BLaER1 treated with 17β-estradiol and CSF1 and Interleukin-3, amounts not matched to agents 10 nM and 100 nM (cell line): ENCODE results near the gene DHRS13.
A peak's percentile ranks its signal among the peaks of the same experiment; 100 is the strongest.
"Not testable (repeated sequence)": the region's sequence is repeated elsewhere in the genome, so short reads cannot be mapped to it uniquely, and the experiment has no call there.

Source experiments
- H3K27ac ChIP-seq, 11 experiments: shearing (Covaris generic); formaldehyde crosslinking; 2 replicates each; pipeline ENCODE4 v1.8.1; 2022
- H3K27me3 ChIP-seq, 11 experiments: shearing (Covaris generic); formaldehyde crosslinking; 2 replicates each; pipeline ENCODE4 v1.8.1; 2022
- H3K36me3 ChIP-seq, 11 experiments: shearing (Covaris generic); formaldehyde crosslinking; 2 replicates each; pipeline ENCODE4 v1.8.1; 2022
- H3K4me1 ChIP-seq, 10 experiments: shearing (Covaris generic); formaldehyde crosslinking; 2 replicates each; pipeline ENCODE4 v1.8.1; 2022
- H3K4me2 ChIP-seq, 11 experiments: shearing (Covaris generic); formaldehyde crosslinking; 2 replicates each; pipeline ENCODE4 v1.8.1; 2022
- H3K4me3 ChIP-seq, 10 experiments: shearing (Covaris generic); formaldehyde crosslinking; 2 replicates each; pipeline ENCODE4 v1.8.1; 2022
- H3K9ac ChIP-seq, 11 experiments: shearing (Covaris generic); formaldehyde crosslinking; 2 replicates each; pipeline ENCODE4 v1.8.1; 2022
- H3K9me3 ChIP-seq, 11 experiments: shearing (Covaris generic); formaldehyde crosslinking; replicated peaks in 1 of 11; 2 replicates each; pipeline ENCODE4 v1.8.1; 2022
- H4K20me1 ChIP-seq, 11 experiments: shearing (Covaris generic); formaldehyde crosslinking; 2 replicates each; pipeline ENCODE4 v1.8.1; 2022
- Cebpa-rat ChIP-seq, 11 experiments: shearing (Covaris generic); IDR thresholded peaks; 2 replicates each; pipeline ENCODE4 v1.8.1; 2022

The DHRS13 gene

DNA sequence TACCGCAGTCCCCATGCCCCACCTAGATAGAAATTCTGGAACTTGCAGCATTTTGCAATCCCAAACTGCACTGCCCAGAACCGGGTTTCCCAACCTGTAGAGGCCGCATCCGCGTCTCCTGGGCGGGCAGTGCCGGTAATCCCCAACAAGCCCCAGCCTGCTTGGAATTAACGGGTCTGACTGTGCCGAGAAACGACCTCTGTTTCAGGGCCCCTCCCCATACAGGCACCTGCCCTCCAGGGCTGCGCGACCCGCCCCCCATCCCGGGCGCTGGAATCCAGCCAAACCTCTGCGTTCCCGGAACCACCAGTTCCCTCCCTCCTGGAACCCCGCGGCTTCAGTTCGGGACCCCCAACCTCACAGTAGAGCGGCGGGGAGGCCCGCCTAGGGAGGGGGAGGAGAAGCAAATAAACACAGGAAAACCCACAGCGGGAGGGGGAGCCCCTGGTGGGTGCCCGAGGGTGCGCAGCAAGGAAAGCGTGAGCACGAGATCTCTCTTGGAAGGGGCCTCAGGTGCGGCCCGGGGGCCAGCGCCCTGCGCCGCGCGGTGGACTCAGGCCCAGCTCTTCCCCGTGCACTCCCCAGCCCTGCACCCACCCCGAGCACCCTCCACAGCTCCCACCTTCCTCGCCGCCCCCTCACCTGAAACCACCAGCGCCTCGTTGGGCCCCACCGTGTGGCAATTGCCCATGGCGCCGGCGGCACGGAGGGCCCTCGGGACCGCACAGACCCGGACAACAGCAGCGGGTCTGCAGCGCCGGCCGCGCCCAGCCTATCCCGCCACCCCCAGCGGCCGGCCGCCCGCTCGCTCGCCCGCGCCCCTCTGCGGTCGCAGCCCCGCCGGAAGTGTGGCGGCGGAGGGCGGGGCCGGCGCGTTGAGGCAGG is 5.8 kb downstream of the DHRS13 start, which contains the start of gene FLOT2:
Gene FLOT2, minus strand, starts transcription at position 850 of the 885 bp plus-strand sequence. Its CDS starts 159 bp downstream, at position 691.
- Histone ChIP-seq H4K20me1 (peaks cover 0 to 7% (median 0%) of the 10 kb centered on the region in 11 experiments; a peak in 2 of 22 replicates), H3K27ac (peak within 1 kb of the TSS; percentile 70 to 91 (median 87)), H3K4me2 (peak within 1 kb of the TSS; percentile 84 to 99 (median 92)), H3K4me3 (peak within 1 kb of the TSS; percentile 79 to 94 (median 90)), H3K4me1 (peaks cover 78 to 91% (median 82%) of the 10 kb centered on the region in 10 experiments), H3K36me3 (peaks cover 0 to 26% (median 9%) of the 10 kb centered on the region in 11 experiments; a peak in 8 of 22 replicates), H3K9ac (peak within 1 kb of the TSS; percentile 82 to 91 (median 88)), H3K27me3 (no peaks in the 10 kb centered on the region), H3K9me3 (no peaks in the 10 kb centered on the region)
- no peak for TF ChIP-seq Cebpa-rat (IDR thresholded peaks at IDR 0.05)

DNA sequence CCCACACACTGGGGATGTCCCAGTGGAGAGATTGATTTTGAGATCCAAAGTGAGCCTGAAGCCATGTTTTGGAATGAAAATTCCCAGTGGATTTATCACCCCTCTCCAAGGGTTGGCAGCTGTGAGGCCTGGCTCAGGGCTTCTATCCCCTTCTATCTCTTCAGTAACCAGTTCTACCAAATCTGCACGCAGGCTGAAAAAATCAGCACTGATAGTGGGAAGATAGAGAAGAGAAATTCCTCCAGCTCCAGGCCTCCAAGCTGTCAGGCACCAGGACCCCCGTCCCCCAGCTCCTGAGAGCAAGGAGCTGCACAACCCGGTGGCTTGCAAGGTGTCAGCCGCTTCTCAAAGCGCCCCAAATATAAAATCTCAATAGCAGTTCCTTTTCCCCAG is 6.4 kb downstream of the DHRS13 start:
- Histone ChIP-seq H4K20me1 (peaks cover 0 to 9% (median 0%) of the 10 kb centered on the region in 11 experiments; a peak in 4 of 22 replicates), H3K9ac (peak overlapping the region; percentile 82 to 91 (median 88)), H3K4me3 (peak overlapping the region; percentile 79 to 94 (median 90)), H3K4me2 (peak overlapping the region; percentile 84 to 99 (median 92)), H3K27ac (peak overlapping the region in 10 of 11 experiments; percentile 75 to 91 (median 87); a peak in 21 of 22 replicates), H3K4me1 (peaks cover 79 to 91% (median 82%) of the 10 kb centered on the region in 10 experiments), H3K9me3 (no peaks in the 10 kb centered on the region), H3K36me3 (peaks cover 0 to 26% (median 12%) of the 10 kb centered on the region in 11 experiments; a peak in 9 of 22 replicates), H3K27me3 (no peaks in the 10 kb centered on the region)
- TF ChIP-seq Cebpa-rat (IDR thresholded peaks at IDR 0.05) = no peak

DNA sequence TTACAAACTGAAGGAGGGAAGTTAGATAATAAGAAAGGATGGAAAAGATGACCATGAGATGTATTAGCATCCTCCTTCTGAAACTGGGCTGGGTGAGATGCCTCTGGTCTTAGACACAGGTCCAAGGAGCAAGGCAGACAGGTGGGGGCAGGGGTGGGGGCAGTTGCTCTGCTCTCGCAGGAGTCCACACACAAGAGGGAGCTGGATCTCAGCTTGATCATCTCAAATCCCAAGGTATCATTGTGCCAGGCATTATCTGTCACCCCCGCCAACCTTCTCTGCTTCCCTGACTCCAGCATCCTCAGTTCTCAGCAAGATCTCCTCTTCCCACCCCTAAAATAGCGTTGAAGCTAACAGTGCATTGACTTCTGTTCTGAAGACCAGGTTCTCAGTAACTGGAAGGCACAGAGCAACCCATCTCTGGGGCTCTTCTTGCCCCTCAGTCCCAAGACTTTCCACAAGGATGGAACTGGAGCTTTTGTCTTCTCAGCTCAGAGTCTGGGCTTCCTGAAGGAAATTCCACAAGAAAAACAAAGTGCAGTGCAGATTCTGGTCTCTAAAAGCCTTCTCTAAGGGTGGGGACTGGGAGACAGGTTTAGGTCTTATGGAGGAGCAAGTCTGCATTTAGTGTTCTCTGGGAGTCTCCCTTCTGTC is 7.0 kb downstream of the DHRS13 start:
- Histone ChIP-seq H3K27ac (peak overlapping the region in 9 of 11 experiments; percentile 83 to 91 (median 87); a peak in 17 of 22 replicates), H3K4me3 (peak overlapping the region; percentile 79 to 94 (median 90)), H3K9ac (peak overlapping the region; percentile 82 to 91 (median 88)), H3K36me3 (peaks cover 0 to 25% (median 12%) of the 10 kb centered on the region in 11 experiments; a peak in 13 of 22 replicates), H4K20me1 (peaks cover 0 to 14% (median 0%) of the 10 kb centered on the region in 11 experiments; a peak in 4 of 22 replicates), H3K4me1 (peaks cover 79 to 91% (median 82%) of the 10 kb centered on the region in 10 experiments), H3K4me2 (peak overlapping the region; percentile 84 to 99 (median 92)), H3K9me3 (no peaks in the 10 kb centered on the region; a peak in 1 of 22 replicates), H3K27me3 (no peaks in the 10 kb centered on the region)
- no peak for TF ChIP-seq Cebpa-rat (IDR thresholded peaks at IDR 0.05)

DNA sequence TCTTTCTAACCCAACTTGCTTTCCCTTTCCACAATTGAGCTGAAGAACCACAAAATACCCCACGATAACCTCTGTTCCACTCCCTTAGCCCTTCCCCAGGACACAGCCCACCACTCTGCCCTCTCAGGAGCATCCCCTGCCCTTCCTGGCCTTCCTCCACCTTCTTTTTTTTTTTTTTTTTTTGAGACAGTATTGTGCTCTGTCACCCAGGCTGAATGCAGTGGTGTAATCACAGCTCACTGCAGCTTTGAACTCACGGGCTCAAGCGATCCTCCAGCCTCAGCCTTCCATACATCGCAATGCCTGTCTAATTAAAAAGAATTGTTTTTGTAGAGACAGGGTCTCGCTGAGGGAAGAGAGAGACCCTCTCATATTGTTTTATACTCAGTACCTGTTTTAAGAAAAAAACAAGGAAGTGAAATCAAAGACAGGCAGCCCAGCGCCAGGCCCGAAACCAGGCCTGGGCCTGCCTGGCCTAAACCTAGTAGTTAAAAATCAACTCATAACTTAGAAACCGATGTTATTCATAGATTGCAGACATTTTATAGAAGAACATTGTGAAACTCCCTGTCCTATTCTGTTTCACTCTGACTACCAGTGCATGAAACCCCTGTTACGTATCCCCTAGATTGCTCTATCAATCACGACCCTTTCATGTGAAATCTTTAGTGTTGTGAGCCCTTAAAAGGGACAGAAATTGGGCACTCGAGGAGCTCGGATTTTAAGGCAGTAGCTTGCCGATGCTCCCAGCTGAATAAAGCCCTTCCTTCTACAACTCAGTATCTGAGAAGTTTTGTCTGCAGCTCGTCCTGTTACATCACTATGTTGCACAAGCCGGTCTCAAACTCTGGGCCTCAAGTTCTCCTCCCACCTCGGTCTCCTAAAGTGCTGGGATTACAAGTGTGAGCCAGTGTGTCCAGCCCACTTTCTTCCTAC is 9.4 kb downstream of the DHRS13 start:
- peak in 8 of 11 experiments; percentile 24 to 79 (median 52); a peak in 13 of 22 replicates for TF ChIP-seq Cebpa-rat (IDR thresholded peaks at IDR 0.05)
- not testable (repeated sequence) for H3K27me3 ChIP-seq, H3K9me3 ChIP-seq
- H3K9ac ChIP-seq = peak overlapping the region; percentile 64 to 83 (median 77)
- peak overlapping the region; percentile 55 to 95 (median 90) for H3K27ac ChIP-seq
- H3K4me2 ChIP-seq = peak overlapping the region; percentile 72 to 98 (median 91)
- peaks cover 0 to 15% (median 7%) of the 10 kb centered on the region in 11 experiments; a peak in 13 of 22 replicates for H3K36me3 ChIP-seq
- peak overlapping the region in 8 of 10 experiments; percentile 7 to 53 (median 32); a peak in 13 of 20 replicates for H3K4me3 ChIP-seq
- H3K4me1 ChIP-seq = peaks cover 88 to 95% (median 92%) of the 10 kb centered on the region in 10 experiments
- H4K20me1 ChIP-seq = peaks cover 0 to 29% (median 8%) of the 10 kb centered on the region in 11 experiments; a peak in 8 of 22 replicates

DNA sequence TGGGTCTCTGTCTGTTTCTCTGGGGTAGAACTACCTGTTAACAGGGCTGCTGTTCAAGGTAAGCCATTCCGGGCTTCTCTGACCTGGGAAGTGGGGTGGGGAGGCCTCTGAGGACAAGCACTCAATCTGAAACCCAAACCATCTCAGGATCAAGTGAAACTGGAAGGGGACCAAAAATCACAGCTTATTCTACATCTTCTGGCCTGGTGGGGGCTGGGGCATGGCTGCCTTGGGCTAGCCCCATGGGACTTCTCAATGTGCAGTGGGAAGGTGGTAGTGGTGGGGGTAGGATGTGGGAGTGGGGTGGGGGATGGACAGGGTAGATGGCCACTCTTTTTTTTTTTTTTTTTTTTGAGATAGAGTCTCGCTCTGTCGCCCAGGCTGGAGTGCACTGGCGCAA is 10.9 kb downstream of the DHRS13 start:
- no peaks in the 10 kb centered on the region for H3K27me3 ChIP-seq
- H3K4me2 ChIP-seq = peak overlapping the region; percentile 72 to 98 (median 91)
- H3K9ac ChIP-seq = peak overlapping the region in 6 of 11 experiments; percentile 6 to 80 (median 24); a peak in 6 of 22 replicates
- peaks cover 0 to 44% (median 18%) of the 10 kb centered on the region in 11 experiments; a peak in 10 of 22 replicates for H4K20me1 ChIP-seq
- peaks cover 0 to 20% (median 13%) of the 10 kb centered on the region in 11 experiments; a peak in 12 of 22 replicates for H3K36me3 ChIP-seq
- peak overlapping the region in 9 of 11 experiments; percentile 85 to 95 (median 91); a peak in 17 of 22 replicates for H3K27ac ChIP-seq
- H3K4me3 ChIP-seq = 0 out of 20 replicates have a peak overlapping the region, but pooled peaks of 1 of the 10 experiments have one; percentile 46
- TF ChIP-seq Cebpa-rat (IDR thresholded peaks at IDR 0.05) = no peak
- no peaks in the 10 kb centered on the region; a peak in 1 of 22 replicates for H3K9me3 ChIP-seq
- H3K4me1 ChIP-seq = peaks cover 87 to 100% (median 95%) of the 10 kb centered on the region in 10 experiments

DNA sequence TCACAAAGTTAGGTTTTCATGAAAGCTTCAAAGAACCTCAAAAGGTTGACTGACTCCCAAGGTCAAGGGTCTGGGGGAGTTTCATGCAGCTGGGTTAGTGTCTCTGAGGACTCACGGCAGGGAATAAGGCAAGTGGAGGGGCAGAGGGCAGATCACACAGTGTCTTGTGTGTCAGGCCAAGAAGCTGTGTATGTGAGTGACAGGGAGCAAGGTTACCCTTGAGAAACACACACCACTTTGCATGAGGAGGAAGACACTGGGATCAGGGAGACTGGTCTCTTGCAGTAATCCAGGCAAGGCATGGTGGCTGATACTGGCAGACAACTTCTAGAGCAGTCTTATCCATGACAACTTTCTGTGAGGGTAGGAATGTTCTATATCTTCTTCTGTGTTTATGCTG is 11.7 kb downstream of the DHRS13 start:
- no peak overlapping the region for H3K4me3 ChIP-seq
- no peaks in the 10 kb centered on the region for H3K27me3 ChIP-seq
- H3K36me3 ChIP-seq = peaks cover 0 to 23% (median 13%) of the 10 kb centered on the region in 11 experiments; a peak in 13 of 22 replicates
- peak overlapping the region in 1 of 11 experiments; percentile 6; a peak in 3 of 22 replicates for H3K9ac ChIP-seq
- peaks cover 0 to 51% (median 23%) of the 10 kb centered on the region in 11 experiments; a peak in 10 of 22 replicates for H4K20me1 ChIP-seq
- peak overlapping the region in 7 of 11 experiments; percentile 0 to 95 (median 90); a peak in 10 of 22 replicates for H3K27ac ChIP-seq
- peaks cover 84 to 100% (median 92%) of the 10 kb centered on the region in 10 experiments for H3K4me1 ChIP-seq
- H3K9me3 ChIP-seq = no peaks in the 10 kb centered on the region; a peak in 1 of 22 replicates
- H3K4me2 ChIP-seq = peak overlapping the region; percentile 74 to 98 (median 91)
- no peak for TF ChIP-seq Cebpa-rat (IDR thresholded peaks at IDR 0.05)

DNA sequence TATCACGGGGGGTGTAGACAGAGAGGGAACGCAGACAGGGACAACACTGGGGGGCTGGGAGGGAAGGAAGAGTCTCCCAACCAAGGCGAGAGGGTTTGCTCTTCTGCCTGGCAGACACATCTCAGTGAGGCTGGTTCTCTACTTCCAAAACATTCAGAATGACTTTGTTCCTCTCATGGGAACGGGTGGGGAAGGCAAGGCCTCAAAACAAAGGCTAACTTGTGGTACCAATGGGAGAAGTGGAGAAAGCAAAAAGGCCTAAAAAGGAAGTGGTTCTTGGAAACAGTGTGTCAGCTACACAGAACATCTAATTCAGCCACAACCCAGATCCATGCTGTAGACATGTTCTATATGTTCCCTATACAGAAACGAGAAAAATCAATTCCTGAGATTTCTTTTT is 12.9 kb downstream of the DHRS13 start:
- Histone ChIP-seq H3K27ac (peak overlapping the region in 7 of 11 experiments; percentile 42 to 68 (median 54); a peak in 16 of 22 replicates), H3K4me3 (no peak overlapping the region; a peak in 1 of 20 replicates), H3K9me3 (no peaks in the 10 kb centered on the region; a peak in 1 of 22 replicates), H4K20me1 (peaks cover 0 to 58% (median 26%) of the 10 kb centered on the region in 11 experiments; a peak in 12 of 22 replicates), H3K27me3 (no peaks in the 10 kb centered on the region), H3K4me1 (peaks cover 72 to 100% (median 93%) of the 10 kb centered on the region in 10 experiments), H3K36me3 (peaks cover 0 to 35% (median 24%) of the 10 kb centered on the region in 11 experiments; a peak in 17 of 22 replicates), H3K9ac (peak overlapping the region in 5 of 11 experiments; percentile 8 to 57 (median 47); a peak in 7 of 22 replicates), H3K4me2 (peak overlapping the region; percentile 74 to 98 (median 91))
- no peak for TF ChIP-seq Cebpa-rat (IDR thresholded peaks at IDR 0.05)
